A204.1 (cell line): ENCODE data around the gene ZMIZ2.
"Not testable (repeated sequence)": the region's sequence is repeated elsewhere in the genome, so short reads cannot be mapped to it uniquely, and the experiment has no call there.

Experiments
- FAIRE-seq: peaks from 2 replicates; lab custom pipeline; 2012; peaks lifted over from hg19 to GRCh38; lab: Jason Lieb, UNC

The ZMIZ2 gene

DNA sequence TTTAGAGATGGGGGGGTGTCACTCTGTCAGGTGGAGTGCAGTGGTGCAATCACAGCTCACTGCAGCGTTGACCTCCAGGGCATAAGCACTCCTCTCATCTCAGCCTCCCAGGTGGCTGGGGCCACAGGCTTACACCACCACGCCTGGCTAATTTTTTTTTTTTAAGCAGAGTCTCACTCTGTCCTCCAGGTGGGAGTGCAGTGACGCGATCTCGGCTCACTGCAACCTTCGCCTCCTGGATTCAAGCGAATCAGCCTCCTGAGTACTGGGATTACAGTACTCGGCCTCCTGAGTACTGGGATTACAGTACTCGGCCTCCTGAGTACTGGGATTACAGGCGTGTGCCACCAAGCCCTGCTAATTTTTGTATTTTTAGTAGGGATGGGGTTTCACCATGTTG lies 24.2 kb downstream of the ZMIZ2 start:
- FAIRE-seq, result no peak

DNA sequence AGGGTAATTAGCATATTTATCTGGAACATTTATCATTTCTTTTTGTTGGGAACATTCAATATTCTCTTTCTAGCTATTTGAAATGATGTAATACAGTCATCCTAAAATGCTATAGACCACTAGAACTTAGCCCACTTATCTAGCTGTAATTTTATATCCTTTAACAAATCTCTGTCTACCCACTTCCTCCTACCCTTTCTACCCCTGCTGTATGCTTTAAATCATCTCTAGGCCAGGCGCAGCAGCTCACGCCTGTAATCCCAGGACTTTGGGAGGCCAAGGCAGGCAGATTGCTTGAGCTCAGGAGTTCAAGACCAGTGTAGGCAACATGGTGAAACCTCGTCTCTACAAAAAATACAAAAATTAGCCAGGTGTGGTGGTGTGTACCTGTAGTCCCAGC lies 25.8 kb downstream of the ZMIZ2 start:
- FAIRE-seq, result not testable (repeated sequence)

DNA sequence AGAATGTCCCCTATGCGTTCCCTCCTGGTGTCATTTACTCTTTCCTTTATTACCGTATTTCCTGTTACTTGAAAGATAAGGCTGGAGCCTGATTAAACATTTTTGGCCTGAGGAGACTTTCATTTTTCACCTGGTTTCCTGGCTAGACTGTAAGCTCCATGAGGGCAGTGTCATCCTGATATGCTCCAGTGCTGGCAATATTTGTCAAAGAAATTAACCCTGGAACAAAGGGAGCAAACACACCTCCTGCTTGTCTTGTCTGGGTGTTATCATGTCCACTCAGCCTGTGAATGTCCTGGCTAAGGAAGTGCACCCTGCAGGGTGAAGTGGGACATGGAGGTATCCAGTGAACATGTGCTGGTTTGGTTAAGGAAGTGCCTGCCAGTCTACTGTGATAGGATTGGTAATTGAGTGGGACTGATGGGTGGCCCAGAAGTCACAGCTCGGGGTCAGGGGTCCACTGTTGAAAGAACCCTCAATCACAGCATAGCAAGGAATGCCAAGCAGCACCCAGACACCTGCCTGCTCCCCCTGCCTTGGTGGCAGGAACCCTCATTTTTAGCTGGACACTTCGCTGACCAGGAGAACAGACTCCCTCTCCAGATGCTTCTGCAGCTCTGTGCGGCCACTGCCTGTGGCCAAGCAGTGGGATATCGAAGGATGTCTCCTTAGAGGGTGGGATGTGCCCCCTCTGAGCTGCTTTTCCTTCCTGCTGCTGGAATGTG lies 26.9 kb downstream of the ZMIZ2 start:
- FAIRE-seq, result no peak

DNA sequence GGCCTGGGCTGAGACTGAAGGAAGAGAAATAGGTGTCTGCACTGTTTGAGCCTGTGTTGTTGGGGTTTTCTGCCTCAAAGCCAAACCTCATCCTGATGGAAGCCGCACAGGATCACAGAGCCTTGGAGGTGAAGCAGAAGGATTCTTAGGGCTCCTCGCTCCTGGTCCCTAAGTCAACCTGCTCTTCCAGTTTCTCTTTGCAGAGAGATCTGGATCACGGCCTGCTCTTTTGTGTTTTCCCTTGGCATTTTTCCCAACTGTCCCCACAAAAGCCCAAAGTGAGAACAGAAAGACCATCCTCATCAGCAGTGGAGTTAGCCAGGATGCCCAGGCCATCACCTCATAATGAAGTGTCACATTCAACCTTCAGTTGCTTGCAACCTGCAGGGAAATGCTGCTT lies 27.6 kb downstream of the ZMIZ2 start:
- no peak for FAIRE-seq

DNA sequence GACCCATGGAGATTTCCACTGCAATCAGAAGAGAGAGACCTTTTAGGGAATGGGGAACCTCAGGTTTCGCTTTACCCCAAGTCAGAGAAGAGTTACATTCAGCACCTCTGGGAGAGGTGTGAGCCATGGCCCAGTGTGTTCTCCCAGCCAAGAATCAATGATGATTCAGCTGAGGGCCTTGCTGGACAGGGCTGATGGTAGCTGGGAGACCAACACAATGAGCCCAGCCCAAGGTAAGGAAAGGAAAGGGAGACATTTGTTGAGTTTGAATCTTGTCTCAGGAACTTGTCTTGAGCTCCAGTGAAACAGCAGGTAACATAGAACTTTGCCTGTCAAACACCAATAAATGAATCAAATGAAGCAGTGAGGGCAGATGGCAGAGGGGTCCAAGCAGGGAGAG lies 33.8 kb downstream of the ZMIZ2 start:
- no peak for FAIRE-seq

DNA sequence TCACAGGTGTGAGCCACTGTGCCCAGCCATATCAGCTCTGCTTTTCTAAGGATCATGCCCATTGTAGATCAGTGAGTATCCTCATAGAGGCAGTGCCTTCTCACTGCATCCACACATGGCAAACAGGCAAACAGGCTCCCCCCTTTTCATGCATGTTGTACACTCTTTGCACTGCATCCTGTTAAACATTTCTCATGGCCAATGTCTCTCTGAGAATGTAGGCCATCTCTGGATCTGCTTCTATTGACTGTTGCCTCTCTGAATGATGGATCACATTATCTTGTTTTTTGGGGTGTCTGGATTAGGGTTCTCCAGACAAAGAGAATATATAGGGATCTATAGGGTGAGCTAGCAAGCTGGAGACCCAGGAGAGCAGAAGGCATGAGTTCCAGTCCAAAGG lies 34.8 kb downstream of the ZMIZ2 start:
- FAIRE-seq, result no peak

DNA sequence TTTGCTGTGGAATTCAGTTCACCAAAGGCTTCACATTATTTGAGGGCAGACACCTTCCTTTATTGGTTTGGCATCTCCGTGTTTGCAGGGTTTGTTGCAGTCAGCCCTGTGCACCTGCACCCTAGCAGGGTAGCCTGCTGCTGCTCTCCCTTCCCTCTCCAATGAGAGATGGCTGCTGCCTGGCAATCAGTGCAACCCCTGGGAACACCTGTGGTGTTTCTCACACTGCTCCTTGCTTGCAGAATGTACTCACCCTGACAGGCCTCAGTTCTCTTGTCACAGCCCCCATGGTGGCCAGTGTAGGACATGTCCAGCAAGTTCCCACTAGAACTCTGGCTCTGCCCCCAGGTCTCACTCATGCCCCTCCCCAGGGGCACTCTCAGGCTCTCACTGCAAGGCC lies 35.7 kb downstream of the ZMIZ2 start:
- FAIRE-seq, result no peak

DNA sequence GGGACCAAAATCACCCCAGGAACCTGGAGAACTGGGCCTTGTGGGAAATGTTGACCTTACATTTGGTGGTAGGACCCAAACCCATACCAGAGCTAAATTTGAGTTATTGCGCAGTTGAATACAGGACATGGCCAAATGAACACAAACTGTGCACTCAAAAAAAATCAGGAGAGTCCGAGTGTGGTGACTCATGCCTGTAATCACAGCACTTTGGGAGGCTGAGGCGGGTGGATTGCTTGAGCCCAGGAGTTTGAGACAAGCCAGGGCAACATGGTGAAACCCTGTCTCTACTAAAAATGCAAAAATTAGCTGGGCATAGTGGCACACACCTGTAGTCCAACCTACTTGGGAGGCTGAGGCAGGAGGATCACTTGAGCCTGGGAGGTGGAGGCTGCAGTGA lies 36.6 kb downstream of the ZMIZ2 start:
- not testable (repeated sequence) for FAIRE-seq

DNA sequence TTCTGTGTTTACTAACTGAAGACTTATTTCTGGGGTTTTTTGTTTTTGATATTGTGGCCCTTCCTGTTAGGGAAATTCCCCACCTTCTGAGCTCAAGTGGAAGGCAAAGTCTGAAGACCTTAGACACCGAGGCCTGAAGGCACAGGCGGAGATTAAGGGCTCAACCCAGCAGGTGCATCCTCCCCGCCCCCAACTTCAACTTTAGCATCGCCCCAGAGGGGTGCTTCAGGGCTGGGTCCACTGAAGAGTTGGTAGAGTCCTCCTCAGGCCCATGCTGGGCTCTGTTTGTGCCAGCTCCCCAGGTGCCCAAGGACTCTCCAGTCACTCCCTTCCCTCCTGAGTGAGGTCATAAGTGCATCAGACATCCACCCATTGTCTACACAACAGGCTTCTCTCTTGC lies 38.4 kb downstream of the ZMIZ2 start:
- no peak for FAIRE-seq

DNA sequence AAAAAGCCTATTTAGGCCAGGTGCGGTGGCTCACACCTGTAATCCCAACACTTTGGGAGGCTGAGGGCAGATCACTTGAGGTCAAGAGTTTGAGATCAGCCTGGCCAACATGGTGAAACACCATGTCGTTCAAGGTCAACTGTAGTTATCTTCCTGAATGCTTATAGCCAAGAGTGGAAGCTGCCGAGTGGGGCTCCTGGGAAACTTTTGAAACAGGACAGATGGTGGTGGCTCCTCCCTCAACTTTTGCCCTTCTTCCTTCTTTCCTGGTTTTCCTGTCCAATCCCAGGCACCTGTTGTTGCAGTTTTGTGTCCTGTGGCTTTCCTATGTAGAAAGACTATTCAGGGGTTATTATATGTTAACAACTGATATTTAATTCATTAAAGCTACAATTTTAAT lies 39.1 kb downstream of the ZMIZ2 start:
- FAIRE-seq, result no peak

DNA sequence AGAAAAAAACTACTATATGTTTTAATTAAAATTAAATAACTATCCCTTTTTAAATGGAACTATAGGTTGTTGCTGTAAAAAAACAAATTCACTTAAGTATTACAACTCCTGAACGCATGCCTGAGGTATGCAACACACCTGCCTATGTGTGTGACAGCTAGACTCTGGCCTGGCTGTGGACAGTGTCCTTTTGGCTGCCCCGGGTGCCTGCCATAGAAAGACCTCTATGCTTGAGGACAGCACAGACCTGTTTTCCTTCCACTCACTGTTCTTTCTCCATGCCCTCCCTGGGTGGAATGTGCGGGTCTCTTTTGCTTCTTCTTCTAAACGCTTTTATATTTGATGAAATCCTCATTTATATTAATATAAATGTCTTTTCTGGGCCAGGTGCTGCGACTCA lies 41.3 kb downstream of the ZMIZ2 start:
- FAIRE-seq, result no peak

DNA sequence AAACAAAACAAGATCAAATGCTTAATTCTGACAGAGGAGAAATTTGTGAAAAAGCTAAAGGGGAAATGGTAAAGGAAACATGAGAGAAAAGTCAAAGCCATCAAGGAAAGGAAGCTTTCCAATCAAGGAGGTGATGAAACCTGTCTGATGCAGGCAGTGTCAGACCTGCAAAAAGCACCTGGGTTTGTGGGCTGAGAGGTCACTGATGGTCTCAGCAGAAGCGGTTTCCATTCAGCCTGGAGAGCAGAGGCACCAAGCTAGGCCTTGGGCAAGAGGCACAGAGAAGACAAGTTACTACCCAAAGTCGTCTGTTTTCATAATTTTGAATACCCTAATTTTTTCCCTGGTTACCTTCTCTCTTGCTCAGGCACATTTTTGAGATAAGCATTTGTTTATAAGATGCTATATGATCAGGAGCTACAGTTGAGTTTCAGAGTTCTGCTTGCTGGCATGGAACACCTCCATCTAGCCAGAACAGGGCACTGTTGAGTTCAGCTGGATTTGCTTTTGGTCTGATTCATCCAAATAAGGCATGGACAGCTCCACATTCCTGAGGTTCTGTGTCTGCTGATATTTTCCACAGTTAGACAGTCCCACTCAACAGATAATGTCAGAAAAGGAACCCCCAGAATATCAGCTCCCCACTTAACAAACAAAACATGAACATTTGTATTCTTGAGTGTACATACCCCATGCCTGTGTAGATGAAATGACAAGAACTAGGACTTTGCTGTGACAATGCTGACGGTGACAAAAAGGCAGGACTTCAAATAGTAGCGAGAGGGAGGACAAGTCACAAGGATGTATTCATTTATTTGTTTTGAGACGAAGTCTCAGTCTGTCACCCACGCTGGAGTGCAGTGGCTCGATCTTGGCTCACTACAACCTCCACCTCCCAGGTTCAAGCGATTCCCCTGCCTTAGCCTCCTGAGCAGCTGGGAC lies 42.9 kb downstream of the ZMIZ2 start:
- no peak for FAIRE-seq

DNA sequence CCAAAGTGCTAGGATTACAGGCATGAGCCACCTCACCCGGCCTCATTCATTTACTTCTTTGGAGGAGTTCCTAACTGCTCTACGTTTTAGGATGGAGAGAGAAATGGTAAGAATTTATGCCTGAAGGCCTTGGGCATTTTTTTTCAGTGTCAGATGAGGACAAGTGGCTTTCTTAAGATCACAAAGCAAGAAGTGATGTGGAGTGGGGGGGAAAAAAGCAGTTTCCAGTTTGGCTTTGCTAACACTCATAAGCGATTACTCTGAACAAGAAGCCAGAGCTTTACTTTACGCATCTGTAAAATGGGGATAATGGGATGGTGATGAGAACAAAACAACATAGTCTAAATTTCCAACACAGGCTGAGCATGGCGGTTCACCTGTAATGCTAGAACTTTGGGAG lies 45.3 kb downstream of the ZMIZ2 start:
- FAIRE-seq, result no peak

DNA sequence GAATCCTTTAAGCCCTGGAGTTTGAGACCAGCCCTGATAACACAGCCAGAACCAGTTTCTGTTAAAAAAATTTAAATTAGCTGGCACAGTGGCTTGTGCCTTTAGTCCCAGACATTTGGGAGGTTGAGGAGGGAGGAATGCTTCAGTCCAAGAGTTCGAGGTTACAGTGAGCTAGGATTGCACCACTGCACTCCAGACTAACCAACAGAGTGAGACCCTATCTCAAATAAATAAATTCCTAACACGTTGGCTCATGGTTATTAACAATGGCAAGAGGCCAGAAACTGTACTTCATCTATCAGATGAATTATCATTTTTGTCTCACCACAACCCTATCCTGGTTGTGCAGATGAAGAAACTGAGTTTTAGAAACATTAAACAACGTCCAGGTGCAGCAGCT lies 45.7 kb downstream of the ZMIZ2 start:
- no peak for FAIRE-seq

DNA sequence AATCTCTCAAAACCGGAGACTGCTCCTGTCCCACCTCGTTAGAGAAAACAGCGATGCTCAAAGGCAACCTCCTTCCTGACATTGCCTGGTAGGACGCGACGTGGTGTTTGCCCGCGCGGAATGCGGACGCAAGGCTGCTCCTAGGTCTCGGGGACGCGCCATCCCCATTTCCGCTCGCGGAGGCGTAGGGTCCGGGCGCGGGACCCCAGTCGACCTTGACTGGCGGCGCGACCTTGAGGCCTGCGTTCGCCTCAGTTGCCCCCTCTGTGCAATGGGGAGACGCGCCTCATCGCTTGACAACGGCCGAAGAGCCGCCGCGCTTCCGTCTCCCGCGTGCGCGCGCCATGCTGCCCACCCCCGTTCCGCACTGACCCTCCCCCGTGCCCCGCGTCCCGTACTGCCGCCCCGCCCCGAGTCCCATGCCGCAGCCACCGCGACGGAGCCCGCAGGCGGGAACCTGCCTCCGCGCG lies 47.4 kb downstream of the ZMIZ2 start:
- FAIRE-seq, result no peak

DNA sequence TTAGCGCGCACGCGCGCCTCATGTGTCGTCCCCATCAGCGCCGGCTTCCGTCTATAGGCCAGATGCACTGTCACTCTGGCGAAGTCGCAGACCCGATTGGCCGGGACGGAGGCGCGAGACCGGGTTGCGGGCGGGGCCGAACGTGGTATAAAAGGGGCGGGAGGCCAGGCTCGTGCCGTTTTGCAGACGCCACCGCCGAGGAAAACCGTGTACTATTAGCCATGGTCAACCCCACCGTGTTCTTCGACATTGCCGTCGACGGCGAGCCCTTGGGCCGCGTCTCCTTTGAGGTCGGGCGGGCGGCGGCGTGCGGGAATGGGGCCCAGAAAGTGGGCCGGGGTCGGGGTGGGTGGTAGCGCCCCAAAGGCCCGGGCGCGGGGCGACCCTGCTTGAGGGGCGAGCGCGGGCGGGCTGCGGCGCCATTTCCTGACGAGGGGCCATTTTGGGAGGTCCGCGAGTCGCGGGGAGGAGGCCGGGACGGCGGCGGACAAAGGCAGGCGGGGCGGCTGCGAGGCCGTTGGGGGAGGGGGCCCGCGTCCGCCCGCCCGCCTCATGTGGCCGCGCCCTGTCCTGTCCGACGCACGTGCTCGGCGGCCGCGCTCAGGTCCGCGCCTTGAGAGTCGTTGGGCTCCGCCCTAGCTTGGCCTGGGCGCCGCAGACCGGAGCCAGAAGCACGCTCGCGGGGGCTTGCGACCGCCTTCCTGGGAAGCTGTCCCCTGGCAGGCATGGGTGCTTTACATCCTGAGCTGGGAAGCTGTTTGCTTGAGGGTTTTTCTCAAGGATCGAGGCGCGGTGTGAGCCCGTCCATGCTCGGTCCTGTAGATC lies 48.1 kb downstream of the ZMIZ2 start, which contains the start of gene PPIA:
PPIA (plus strand) TSS at position 178 of the 825 bp plus-strand sequence; CDS start at position 222, 44 bp downstream.
- FAIRE-seq, result no peak

DNA sequence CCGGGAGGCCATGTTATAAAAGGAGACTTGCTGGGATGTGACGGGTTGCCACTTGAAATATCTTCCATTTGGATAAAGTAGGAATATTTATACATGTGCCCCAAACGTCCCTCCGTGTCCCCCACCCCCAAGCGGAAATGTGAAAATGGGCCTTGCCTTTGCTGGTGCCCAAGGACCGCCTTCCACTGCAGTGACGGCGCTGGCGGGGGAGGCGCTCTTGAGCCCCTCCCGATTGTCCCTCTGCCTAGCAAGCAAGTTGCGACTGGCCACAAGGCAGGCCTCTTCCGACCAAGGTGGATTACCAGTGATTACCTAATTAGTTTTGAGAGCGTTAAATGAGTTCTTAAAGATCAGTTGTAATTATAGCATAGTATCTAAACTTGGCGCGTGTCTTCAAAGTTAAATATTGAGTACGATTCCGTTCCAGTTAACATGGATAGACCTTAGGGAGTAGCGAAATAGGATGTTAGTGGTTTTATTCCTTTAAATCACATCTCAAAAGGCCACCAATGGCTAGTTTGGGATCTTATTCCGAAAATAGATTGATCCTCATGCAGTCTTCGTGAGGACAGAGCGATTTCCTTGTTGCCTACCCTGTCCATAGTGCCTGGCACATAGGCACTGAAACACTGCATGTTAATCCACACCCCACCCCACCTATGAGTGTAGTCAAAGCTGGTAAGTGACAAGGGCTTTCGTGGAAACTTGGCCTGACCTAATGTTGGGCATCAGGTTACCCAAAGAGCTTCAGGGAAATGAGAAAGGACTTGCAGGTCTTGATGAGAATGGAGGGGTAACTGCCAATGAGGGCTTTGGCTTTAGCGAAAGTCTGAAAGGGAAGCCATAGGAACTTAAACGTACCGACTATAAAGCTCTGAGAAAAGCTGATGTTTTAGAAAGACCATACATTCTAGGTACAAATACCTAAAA lies 48.9 kb downstream of the ZMIZ2 start:
- no peak for FAIRE-seq

DNA sequence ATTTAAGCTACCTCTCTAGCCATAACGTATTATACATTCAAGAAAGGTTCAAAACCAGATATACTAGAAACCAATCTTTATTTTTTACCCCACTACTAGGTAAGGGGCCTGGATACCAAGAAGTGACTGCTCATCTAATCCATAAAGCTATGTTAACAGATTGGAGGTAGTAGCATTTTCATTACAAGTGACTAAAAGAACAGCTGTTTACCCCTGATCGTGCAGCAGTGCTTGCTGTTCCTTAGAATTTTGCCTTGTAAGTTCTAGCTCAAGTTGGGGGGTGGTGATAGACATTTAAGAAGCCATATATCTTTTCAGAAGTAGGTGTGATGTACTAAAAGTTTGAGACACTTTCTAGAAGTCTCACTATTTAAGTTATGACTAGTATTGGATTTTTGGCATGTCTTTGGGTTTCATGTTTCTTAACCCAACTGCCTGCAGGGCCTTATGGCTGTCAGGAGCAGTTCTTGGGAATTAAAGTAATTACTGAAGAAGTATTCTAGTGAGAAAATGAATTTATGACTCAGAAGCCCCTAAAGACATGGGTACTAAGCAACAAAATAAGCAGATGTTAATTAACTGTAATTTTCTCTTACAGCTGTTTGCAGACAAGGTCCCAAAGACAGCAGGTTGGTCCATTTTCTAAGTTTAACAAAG lies 50.1 kb downstream of the ZMIZ2 start:
- FAIRE-seq, result no peak

DNA sequence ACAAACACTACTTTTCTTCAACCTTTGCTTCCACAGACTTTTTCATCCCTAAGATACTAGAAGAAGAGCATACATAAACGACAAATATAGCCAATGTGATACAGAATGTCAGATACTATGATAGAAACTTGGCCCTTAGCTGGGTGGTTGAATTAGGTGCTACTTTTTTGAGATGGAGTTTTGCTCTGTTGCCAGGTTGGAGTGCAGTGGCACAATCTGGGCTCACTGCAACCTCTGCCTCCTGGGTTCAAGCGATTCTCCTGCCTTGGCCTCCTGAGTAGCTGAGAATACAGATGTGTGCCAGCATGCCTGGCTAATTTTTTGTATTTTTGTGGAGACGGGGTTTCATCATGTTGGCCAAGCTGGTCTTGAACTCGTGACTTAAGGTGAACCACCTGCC lies 51.3 kb downstream of the ZMIZ2 start:
- FAIRE-seq, result no peak

DNA sequence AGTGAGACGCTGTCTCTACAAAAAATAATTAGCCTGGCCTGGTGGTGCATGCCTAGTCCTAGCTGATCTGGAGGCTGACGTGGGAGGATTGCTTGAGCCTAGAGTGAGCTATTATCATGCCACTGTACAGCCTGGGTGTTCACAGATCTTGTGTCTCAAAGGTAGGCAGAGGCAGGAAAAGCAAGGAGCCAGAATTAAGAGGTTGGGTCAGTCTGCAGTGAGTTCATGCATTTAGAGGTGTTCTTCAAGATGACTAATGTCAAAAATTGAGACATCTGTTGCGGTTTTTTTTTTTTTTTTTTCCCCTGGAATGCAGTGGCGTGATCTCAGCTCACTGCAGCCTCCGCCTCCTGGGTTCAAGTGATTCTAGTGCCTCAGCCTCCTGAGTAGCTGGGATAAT lies 53.2 kb downstream of the ZMIZ2 start:
- FAIRE-seq, result no peak
